Mesenchymal stem cell (in vitro differentiated cells and primary cell): ENCODE results near the gene FKBP2.

Experiments
- DNase-seq: peaks from one replicate; pipeline ENCODE4 v3.0.0-alpha.2; 2013
- H2AFZ ChIP-seq: one replicate; pipeline ENCODE4 v1.6.1; 2013; ENCODE audit warnings: low read depth, mild to moderate bottlenecking, control low read depth, inconsistent platforms, low read length, moderate library complexity
- H2AK5ac ChIP-seq: 2 replicates; pipeline ENCODE4 v1.6.1; 2013; ENCODE audit warnings: low read length, moderate library complexity, mild to moderate bottlenecking, inconsistent platforms; ENCODE audit not compliant: severe bottlenecking
- H2BK120ac ChIP-seq: one replicate; pipeline ENCODE4 v1.6.1; 2013; ENCODE audit warnings: low read depth, mild to moderate bottlenecking, inconsistent platforms, low read length, moderate library complexity
- H2BK12ac ChIP-seq, 2 experiments: one replicate each; pipeline ENCODE4 v1.6.1; 2013; ENCODE audit warnings: inconsistent platforms in 2 of 2, low read length in 2 of 2, mild to moderate bottlenecking in 2 of 2, moderate library complexity in 2 of 2, control low read depth in 1 of 2
- H2BK15ac ChIP-seq: one replicate; pipeline ENCODE4 v1.6.1; 2013; ENCODE audit warnings: mild to moderate bottlenecking, low read depth, inconsistent platforms; ENCODE audit not compliant: poor library complexity, severe bottlenecking
- H2BK5ac ChIP-seq: 2 replicates; pipeline ENCODE4 v1.6.1; 2013; ENCODE audit warnings: low read depth, mild to moderate bottlenecking, low read length, control low read depth, inconsistent platforms; ENCODE audit not compliant: poor library complexity, severe bottlenecking
- H3K14ac ChIP-seq, 2 experiments: one replicate each; pipeline ENCODE4 v1.6.1; 2013; ENCODE audit warnings: inconsistent platforms in 2 of 2, low read length in 2 of 2, control low read depth in 1 of 2, mild to moderate bottlenecking in 1 of 2, moderate library complexity in 1 of 2
- H3K18ac ChIP-seq, 2 experiments: one replicate each; pipeline ENCODE4 v1.6.1; 2013; ENCODE audit warnings: inconsistent platforms in 2 of 2, low read length in 2 of 2, control low read depth in 1 of 2, low read depth in 1 of 2, mild to moderate bottlenecking in 1 of 2
- H3K23ac ChIP-seq, 2 experiments: one replicate each; pipeline ENCODE4 v1.6.1; 2013; ENCODE audit warnings: inconsistent platforms in 2 of 2, low read length in 2 of 2, mild to moderate bottlenecking in 2 of 2, moderate library complexity in 2 of 2, control low read depth in 1 of 2
- H3K27ac ChIP-seq: 2 replicates; pipeline ENCODE4 v1.5.1; 2013; ENCODE audit warnings: mild to moderate bottlenecking, moderate library complexity, low read length, control low read depth, inconsistent platforms; ENCODE audit not compliant: poor library complexity, severe bottlenecking
- H3K27me3 ChIP-seq, 2 experiments: 2 replicates each; pipeline versions ENCODE4 v1.6.1 to v1.7.0; 2013; ENCODE audit warnings: low read length in 2 of 2, mild to moderate bottlenecking in 2 of 2, moderate library complexity in 2 of 2, control low read depth in 1 of 2, inconsistent platforms in 1 of 2; ENCODE audit not compliant: control insufficient read depth in 1 of 2, insufficient read depth in 1 of 2
- H3K36me3 ChIP-seq, 2 experiments: 2 replicates each; pipeline versions ENCODE4 v1.6.1 to v1.7.0; 2013; ENCODE audit warnings: low read length in 2 of 2, control low read depth in 1 of 2, inconsistent platforms in 1 of 2, low read depth in 1 of 2, mild to moderate bottlenecking in 1 of 2; ENCODE audit not compliant: insufficient read depth in 2 of 2, control insufficient read depth in 1 of 2
- H3K4ac ChIP-seq, 2 experiments: one replicate each; pipeline ENCODE4 v1.6.1; 2013; ENCODE audit warnings: inconsistent platforms in 2 of 2, low read length in 2 of 2, mild to moderate bottlenecking in 2 of 2, moderate library complexity in 2 of 2, control low read depth in 1 of 2, low read depth in 1 of 2
- H3K4me1 ChIP-seq: 2 replicates; pipeline ENCODE4 v1.6.1; 2013; ENCODE audit warnings: low read depth, low read length, control low read depth; ENCODE audit not compliant: control insufficient read depth, insufficient read depth
- H3K4me2 ChIP-seq: 2 replicates; pipeline ENCODE4 v1.6.1; 2013; ENCODE audit warnings: low read length, mild to moderate bottlenecking, inconsistent platforms; ENCODE audit not compliant: poor library complexity, severe bottlenecking
- H3K4me3 ChIP-seq, 2 experiments: 2 replicates each; pipeline versions ENCODE4 v1.5.1 to v1.7.0; 2013; ENCODE audit warnings: low read length in 2 of 2, mild to moderate bottlenecking in 2 of 2, control low read depth in 1 of 2, low read depth in 1 of 2; ENCODE audit not compliant: insufficient read depth in 1 of 2
- H3K79me1 ChIP-seq: replicated peaks from 2 replicates; pipeline ENCODE4 v1.6.1; 2013; ENCODE audit warnings: mild to moderate bottlenecking, control low read depth, low read length, inconsistent platforms; ENCODE audit not compliant: poor library complexity, severe bottlenecking
- H3K9ac ChIP-seq: 2 replicates; pipeline ENCODE4 v1.7.0; 2013; ENCODE audit warnings: mild to moderate bottlenecking, low read length, moderate library complexity
- H3K9me3 ChIP-seq: 2 replicates; pipeline ENCODE4 v1.7.0; 2013; ENCODE audit warnings: mild to moderate bottlenecking, low read length; ENCODE audit not compliant: control insufficient read depth
- H4K8ac ChIP-seq: one replicate; pipeline ENCODE4 v1.6.1; 2013; ENCODE audit warnings: inconsistent platforms, mild to moderate bottlenecking, low read length, moderate library complexity
- H4K91ac ChIP-seq: one replicate; pipeline ENCODE4 v1.6.1; 2013; ENCODE audit warnings: mild to moderate bottlenecking, low read length, inconsistent platforms
- WGBS: methylation state at CpG from one replicate; pipeline ENCODE4 v1.1.7; 2013; ENCODE audit warnings: mixed read lengths; 5-methylcytosine and 5-hydroxymethylcytosine counted together

Gene FKBP2

DNA sequence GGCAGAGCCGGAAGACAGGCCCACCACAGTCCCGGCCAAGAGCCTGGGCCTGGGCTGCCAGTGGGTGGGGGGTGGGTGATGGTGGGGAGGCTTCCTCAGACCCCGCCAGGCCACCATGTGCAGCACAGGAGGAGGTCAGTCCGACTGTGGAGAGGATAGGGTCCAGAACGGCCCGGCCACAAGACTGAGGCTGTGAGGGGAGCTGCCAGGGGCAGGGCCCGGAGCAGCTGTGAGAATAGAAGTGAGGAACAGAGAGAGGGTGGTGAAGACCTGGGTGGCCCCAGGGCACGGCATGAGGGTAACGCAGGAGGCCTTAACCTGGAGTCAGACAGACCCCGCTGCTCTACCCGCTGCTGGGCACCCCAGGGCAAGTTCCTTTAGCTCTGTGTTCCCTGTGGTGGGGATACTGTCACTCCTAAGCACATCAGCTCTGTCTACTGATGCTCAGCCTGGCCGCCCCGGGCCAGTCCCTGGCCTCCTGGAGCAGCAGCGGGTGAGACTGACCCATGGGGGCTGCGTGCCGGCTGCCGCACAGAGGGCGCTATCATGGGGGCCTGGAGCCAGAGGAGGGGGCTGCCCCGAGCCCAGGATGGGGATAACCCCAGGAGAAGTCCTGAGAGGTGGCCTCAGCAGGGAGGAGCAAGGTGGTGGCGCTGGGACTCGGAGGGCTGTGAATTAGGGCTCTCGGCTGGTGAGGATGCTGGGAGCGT, 32.7 kb upstream of the FKBP2 start:
- no peak overlapping the region for H3K23ac ChIP-seq
- peak overlapping the region; percentile 98 for H4K8ac ChIP-seq
- peak overlapping the region in 1 of 2 experiments; percentile 65 for H3K4me3 ChIP-seq
- H3K27ac ChIP-seq, result peak overlapping the region; percentile 62
- peak overlapping the region; percentile 97 for H4K91ac ChIP-seq
- peak overlapping the region; percentile 66 for H2AFZ ChIP-seq
- H2BK15ac ChIP-seq, result peak overlapping the region; percentile 60
- no peaks in the 10 kb centered on the region for H3K27me3 ChIP-seq
- peak overlapping the region; percentile 70 for H3K9ac ChIP-seq
- H3K18ac ChIP-seq, result peak overlapping the region; percentile 85 to 97
- H3K4me2 ChIP-seq, result no peak overlapping the region
- peaks cover 39 to 66% of the 10 kb centered on the region in 2 experiments for H3K36me3 ChIP-seq
- 87% methylated on average over 23 of the region's 23 CpGs for WGBS
- no peaks in the 10 kb centered on the region for H3K9me3 ChIP-seq
- DNase-seq, result no peak
- no peak overlapping the region for H2BK5ac ChIP-seq
- H3K4me1 ChIP-seq, result peaks cover 31% of the 10 kb centered on the region
- peak overlapping the region in 1 of 2 experiments; percentile 56 for H3K14ac ChIP-seq
- H2BK12ac ChIP-seq, result peak overlapping the region; percentile 69 to 78
- peak overlapping the region; percentile 80 for H2AK5ac ChIP-seq
- H2BK120ac ChIP-seq, result peak overlapping the region; percentile 77
- peaks cover 12% of the 10 kb centered on the region for H3K79me1 ChIP-seq
- H3K4ac ChIP-seq, result peak overlapping the region; percentile 77 to 81

DNA sequence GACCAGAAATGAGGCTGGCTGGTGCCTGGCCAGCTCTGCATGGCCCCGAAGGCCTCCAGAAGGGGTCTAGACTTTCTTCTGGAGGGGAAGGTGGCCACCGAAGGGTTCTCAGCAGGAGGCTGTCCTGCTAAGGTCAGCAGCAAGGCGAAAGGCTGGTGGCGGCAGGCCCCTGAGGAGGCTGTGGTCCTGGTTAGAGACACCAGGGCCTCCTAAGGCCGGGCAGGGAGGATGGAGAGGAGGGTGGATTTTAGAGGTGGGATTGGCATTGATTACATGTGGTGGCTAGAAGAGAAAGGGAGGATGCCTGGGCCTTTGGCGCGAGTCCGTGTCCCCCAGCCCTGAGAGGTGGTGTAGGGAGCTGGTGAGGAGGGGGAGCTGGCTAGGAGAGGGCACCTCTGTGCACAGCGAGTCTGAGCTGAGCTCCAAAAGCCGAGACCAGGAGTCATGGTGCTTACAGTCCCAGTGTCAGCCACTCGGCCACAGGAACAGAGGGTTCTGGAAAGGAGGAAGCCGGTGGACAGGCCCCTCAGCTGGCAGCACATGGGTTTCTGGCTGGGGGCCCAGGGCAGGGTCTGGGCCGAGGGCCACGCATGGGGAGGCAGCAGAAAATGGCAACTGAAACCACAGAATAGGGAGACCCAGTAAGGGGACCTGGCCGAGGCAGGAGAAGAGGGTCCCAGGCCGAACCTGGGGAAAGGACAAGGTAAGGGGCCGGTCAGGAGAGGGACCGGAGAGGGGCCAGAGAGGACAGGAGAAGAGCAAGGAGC, 31.9 kb upstream of the FKBP2 start:
- H3K27me3 ChIP-seq, result no peaks in the 10 kb centered on the region
- 94% methylated on average over 18 of the region's 18 CpGs for WGBS
- DNase-seq, result no peak

DNA sequence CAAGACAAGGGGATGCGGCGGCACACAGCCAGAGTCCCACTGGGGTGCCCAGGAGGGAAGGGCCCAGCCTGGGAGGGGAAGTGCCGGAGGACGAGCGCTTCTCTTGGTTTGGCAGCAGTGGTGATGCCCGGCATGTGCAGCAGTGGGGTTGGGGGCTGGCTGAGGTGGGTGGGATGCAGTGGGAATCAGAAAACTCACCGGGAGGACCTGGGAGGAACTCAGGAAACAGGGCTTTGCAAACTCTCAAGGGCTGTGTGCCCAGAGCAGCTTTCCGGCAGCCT, 31.4 kb upstream of the FKBP2 start:
- Histone ChIP-seq H3K4ac (no peak overlapping the region), H2BK5ac (no peak overlapping the region), H4K91ac (no peak overlapping the region), H3K36me3 (peaks cover 27 to 55% of the 10 kb centered on the region in 2 experiments), H2AFZ (no peak overlapping the region), H3K4me3 (no peak overlapping the region), H2AK5ac (no peak overlapping the region), H3K9me3 (no peaks in the 10 kb centered on the region), H3K27me3 (no peaks in the 10 kb centered on the region), H3K4me1 (peaks cover 27% of the 10 kb centered on the region), H2BK15ac (no peak overlapping the region), H3K23ac (no peak overlapping the region), H2BK120ac (no peak overlapping the region), H4K8ac (no peak overlapping the region), H3K4me2 (no peak overlapping the region), H3K27ac (no peak overlapping the region), H3K14ac (no peak overlapping the region), H3K79me1 (peaks cover 12% of the 10 kb centered on the region), H3K9ac (no peak overlapping the region), H3K18ac (no peak overlapping the region), H2BK12ac (no peak overlapping the region)
- DNase-seq, result no peak
- 93% methylated on average over 8 of the region's 8 CpGs for WGBS

More for the DNA sequence above, 31.9 kb upstream of the FKBP2 start:
- H3K23ac ChIP-seq, result no peak overlapping the region
- H3K14ac ChIP-seq, result no peak overlapping the region
- no peak overlapping the region for H3K4me2 ChIP-seq
- H3K4me3 ChIP-seq, result peak overlapping the region in 1 of 2 experiments; percentile 65
- H3K9ac ChIP-seq, result no peak overlapping the region
- peak overlapping the region; percentile 97 for H4K91ac ChIP-seq
- H3K27ac ChIP-seq, result no peak overlapping the region
- H4K8ac ChIP-seq, result peak overlapping the region; percentile 62
- no peak overlapping the region for H2BK5ac ChIP-seq
- H3K36me3 ChIP-seq, result peaks cover 31 to 59% of the 10 kb centered on the region in 2 experiments
- H2AFZ ChIP-seq, result no peak overlapping the region
- no peak overlapping the region for H2BK120ac ChIP-seq
- peaks cover 30% of the 10 kb centered on the region for H3K4me1 ChIP-seq
- H3K18ac ChIP-seq, result no peak overlapping the region
- peaks cover 12% of the 10 kb centered on the region for H3K79me1 ChIP-seq
- H2AK5ac ChIP-seq, result peak overlapping the region; percentile 37
- H2BK15ac ChIP-seq, result peak overlapping the region; percentile 44
- H3K4ac ChIP-seq, result peak overlapping the region in 1 of 2 experiments; percentile 81
- H2BK12ac ChIP-seq, result peak overlapping the region; percentile 15 to 34
- H3K9me3 ChIP-seq, result no peaks in the 10 kb centered on the region

DNA sequence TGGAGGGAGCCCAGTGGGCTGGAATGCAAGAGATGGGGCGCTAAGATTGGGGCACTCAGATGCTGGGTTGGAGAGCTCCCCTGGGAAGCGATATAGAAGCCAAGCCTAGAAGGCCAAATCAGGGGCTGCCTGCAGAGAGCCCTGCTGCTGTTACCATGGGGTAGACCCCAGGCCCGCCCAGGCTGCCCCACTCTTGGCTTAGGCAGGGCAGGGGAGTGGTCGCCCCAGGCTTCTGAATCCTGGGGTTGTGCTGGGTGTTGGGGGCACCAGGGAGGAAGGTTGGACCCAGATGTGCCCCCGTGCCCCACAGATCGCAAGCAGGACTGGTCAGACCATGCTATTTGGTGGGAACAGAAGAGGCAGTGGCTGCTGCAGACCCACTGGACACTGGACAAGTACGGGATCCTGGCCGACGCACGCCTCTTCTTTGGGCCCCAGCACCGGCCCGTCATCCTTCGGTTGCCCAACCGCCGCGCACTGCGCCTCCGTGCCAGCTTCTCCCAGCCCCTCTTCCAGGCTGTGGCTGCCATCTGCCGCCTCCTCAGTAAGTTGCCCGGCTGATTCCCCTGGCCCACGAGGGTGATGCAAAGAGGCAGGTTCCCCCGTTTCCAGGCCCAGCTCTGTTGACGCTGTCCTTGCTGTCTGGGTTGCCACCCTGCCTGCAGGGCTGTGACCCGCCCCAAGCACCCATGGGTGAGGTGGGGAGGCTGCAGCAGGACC, 30.4 kb upstream of the FKBP2 start:
- Histone ChIP-seq H3K27me3 (no peaks in the 10 kb centered on the region), H3K23ac (no peak overlapping the region), H2BK5ac (no peak overlapping the region), H4K91ac (no peak overlapping the region), H3K36me3 (peaks cover 22 to 52% of the 10 kb centered on the region in 2 experiments), H3K9ac (no peak overlapping the region), H2BK12ac (no peak overlapping the region), H3K4me1 (peaks cover 27% of the 10 kb centered on the region), H3K27ac (no peak overlapping the region), H4K8ac (no peak overlapping the region), H3K4ac (no peak overlapping the region), H3K18ac (no peak overlapping the region), H3K9me3 (no peaks in the 10 kb centered on the region), H3K79me1 (peaks cover 12% of the 10 kb centered on the region), H3K14ac (no peak overlapping the region), H2AK5ac (no peak overlapping the region), H2BK15ac (no peak overlapping the region), H3K4me3 (no peak overlapping the region), H3K4me2 (no peak overlapping the region), H2BK120ac (no peak overlapping the region), H2AFZ (no peak overlapping the region)
- DNase-seq, result no peak
- WGBS, result 96% methylated on average over 24 of the region's 24 CpGs
